Pancreas (tissue), 10 donors: ENCODE measurements around the gene GPSM1. TPM values are rescaled to one million over a fixed set of nuclear protein-coding genes. Genes with fewer than 3 reads are reported as not detected.

Experiments
- ATAC-seq, 4 donors: fragments of 200-7000 bp; cut with Tn5 transposase; one replicate each; pipeline versions ENCODE4 v1.8.0 to v1.9.1; 2020; ENCODE audit warnings: mild to moderate bottlenecking in 4 of 4, moderate library complexity in 4 of 4
- DNase-seq, 6 donors: peaks; one replicate each; pipeline ENCODE4 v3.0.0-alpha.2; 2020
- FAIRE-seq: peaks from 2 replicates; lab custom pipeline; 2012; peaks lifted over from hg19 to GRCh38; lab: Jason Lieb, UNC
- H3K27ac ChIP-seq, 4 donors: fragments of 200-600 bp; sonication (generic); 1 replicate in 3 of 4; 2 replicates in 1 of 4; pipeline versions ENCODE4 v1.5.0 to v1.8.0; 2020
- H3K27me3 ChIP-seq, 4 donors: fragments of 200-600 bp; one replicate each; pipeline ENCODE4 v1.8.0; 2021
- H3K36me3 ChIP-seq, 3 donors: fragments of 200-600 bp; sonication (generic) in 1 of 3; one replicate each; pipeline versions ENCODE4 v1.5.0 to v1.8.0; 2020 to 2021
- H3K4me1 ChIP-seq, 3 donors: fragments of 200-600 bp; one replicate each; pipeline ENCODE4 v1.8.0; 2021
- H3K4me3 ChIP-seq, 4 donors: fragments of 200-600 bp; sonication (generic) in 2 of 4; one replicate each; pipeline versions ENCODE4 v1.5.0 to v1.8.0; 2020 to 2021
- H3K9me3 ChIP-seq, 4 donors: fragments of 200-600 bp; one replicate each; pipeline ENCODE4 v1.8.0; 2021
- CTCF ChIP-seq, 4 donors: fragments of 200-600 bp; sonication (generic) in 3 of 4; IDR thresholded peaks; one replicate each; pipeline versions ENCODE4 v1.5.0 to v1.8.0; 2021; ENCODE audit warnings: antibody characterized with exemption in 4 of 4
- WGBS, 2 donors: extraction: QIAGEN DNeasy Blood & Tissue Kit; methylation state at CpG; one replicate each; pipeline ENCODE4 v1.1.7; 2013; 5-methylcytosine and 5-hydroxymethylcytosine counted together
- intact Hi-C, 3 donors: fragments of 100-400 bp; cut with DNase I; formaldehyde crosslinking; loops; one replicate each; pipeline versions ENCODE4 v1.11.1 to v1.14.2; 2022
- polyA plus RNA-seq, 2 donors: library from polyadenylated mRNA; stranded (reverse); fragments of 200-250 nt; gene quantifications; one replicate each; pipeline ENCODE4 v1.2.3, GENCODE V29; 2013
- total RNA-seq, 6 donors: library from RNA; stranded (reverse); fragmentation: NEBNext Ultra II Directional in 4 of 6; extraction: Animal tissue kit (Norgen Biotek cat#: 25700) in 4 of 6; gene quantifications; one replicate each; pipeline versions ENCODE4 v1.2.1 to v1.2.4, GENCODE V29; 2021 to 2023
- donor health status: healthy with polysubstance abuse.
- donor health status: DM: no; HTN: no; CAD: no; lungs with moderate emphysema.
- donor health status: DM: no; HTN: no; CAD: no.
- donor health status: control.
- donor health status: control.
- donor health status: Bipolar disorder and iron deficiency.
- donor health status: DM: yes; HTN: yes; CAD: no.
- donor health status: DM: no; HTN: no; CAD: no.
- donor health status: DM: no; HTN: no; CAD: no.
- donor health status: DM: yes; HTN: yes; CAD: no.

The GPSM1 gene
- total and polyA plus RNA-seq, 8 donors: 6.8 to 54.4 (median 12.6) TPM

- Histone ChIP-seq H3K4me1 (peaks cover 5 to 10% (median 7%) of the 10 kb centered on the region in 3 donors), H3K27me3 (no peaks in the 10 kb centered on the region), H3K9me3 (no peaks in the 10 kb centered on the region), H3K36me3 (no peaks in the 10 kb centered on the region), H3K27ac (no peak overlapping the region), H3K4me3 (no peak overlapping the region)
- ATAC-seq (no peak), FAIRE-seq (no peak), DNase-seq (peak in 2 of 6 donors; percentile 47 to 77)
- TF ChIP-seq CTCF (IDR thresholded peaks at IDR 0.05): no peak
- WGBS, 2 donors: 81 to 89% methylated on average over 19 of the region's 19 CpGs
- intact Hi-C loops: no loop called here
Measured at GRCh38 chr9:136329211-136329627, 1.9 kb downstream of the GPSM1 start.

DNA sequence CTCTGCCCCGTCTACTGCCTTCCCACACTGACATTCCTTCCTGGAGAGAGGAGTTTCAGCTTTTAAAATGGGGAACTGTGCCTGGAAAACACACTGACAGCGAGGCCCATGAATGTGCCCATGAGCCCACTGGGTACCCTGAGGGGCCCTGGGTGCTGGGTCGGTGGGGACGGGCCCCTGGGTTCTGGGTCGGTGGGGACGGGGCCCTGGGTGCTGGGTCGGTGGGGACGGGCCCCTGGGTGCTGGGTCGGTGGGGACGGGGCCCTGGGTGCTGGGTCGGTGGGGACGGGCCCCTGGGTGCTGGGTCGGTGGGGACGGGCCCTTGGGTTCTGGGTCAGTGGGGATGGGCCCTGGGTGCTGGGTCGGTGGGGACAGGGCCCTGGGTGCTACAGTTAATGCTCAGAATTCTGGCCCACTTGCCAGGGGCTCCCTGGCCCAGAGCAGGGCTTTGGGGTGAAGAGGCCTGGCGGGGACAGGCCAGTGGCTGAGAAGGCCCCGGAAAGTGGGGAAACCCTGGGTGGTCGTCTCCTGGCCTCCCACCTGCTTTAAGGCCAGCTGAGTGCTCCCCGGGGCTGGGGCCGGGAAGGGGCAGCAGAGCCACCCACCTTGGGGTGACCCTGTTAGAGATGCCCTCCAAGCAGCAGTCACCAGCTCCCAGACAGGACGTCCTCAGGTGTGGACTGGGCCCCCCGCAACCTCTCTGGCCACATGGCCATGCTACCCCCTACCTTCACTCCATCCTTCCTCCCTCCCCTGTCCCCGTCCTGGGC is 2.5 kb downstream of the GPSM1 start:
- 90 to 92% methylated on average over 22 to 23 of the region's 23 CpGs for WGBS, 2 donors
- Histone ChIP-seq H3K36me3 (no peaks in the 10 kb centered on the region), H3K4me1 (peaks cover 5 to 10% (median 7%) of the 10 kb centered on the region in 3 donors), H3K9me3 (no peaks in the 10 kb centered on the region), H3K27ac (no peak overlapping the region), H3K27me3 (no peaks in the 10 kb centered on the region), H3K4me3 (no peak overlapping the region)
- FAIRE-seq: no peak
- ATAC-seq: no peak
- no peak for TF ChIP-seq CTCF (IDR thresholded peaks at IDR 0.05)
- peak in 1 of 6 donors; percentile 22 for DNase-seq
- intact Hi-C loops: no loop called here

GRCh38 chr9:136330406-136330990 is 3.2 kb downstream of the GPSM1 start:
- 83 to 93% methylated on average over 13 to 14 of the region's 14 CpGs for WGBS, 2 donors
- Histone ChIP-seq H3K27ac (no peak overlapping the region), H3K4me1 (peaks cover 5 to 10% (median 7%) of the 10 kb centered on the region in 3 donors), H3K36me3 (no peaks in the 10 kb centered on the region), H3K27me3 (no peaks in the 10 kb centered on the region), H3K4me3 (no peak overlapping the region), H3K9me3 (no peaks in the 10 kb centered on the region)
- peak in 2 of 6 donors; percentile 30 to 62 for DNase-seq
- no peak for ATAC-seq
- FAIRE-seq: no peak
- TF ChIP-seq CTCF (IDR thresholded peaks at IDR 0.05): no peak
- intact Hi-C loops: no loop called here

DNA sequence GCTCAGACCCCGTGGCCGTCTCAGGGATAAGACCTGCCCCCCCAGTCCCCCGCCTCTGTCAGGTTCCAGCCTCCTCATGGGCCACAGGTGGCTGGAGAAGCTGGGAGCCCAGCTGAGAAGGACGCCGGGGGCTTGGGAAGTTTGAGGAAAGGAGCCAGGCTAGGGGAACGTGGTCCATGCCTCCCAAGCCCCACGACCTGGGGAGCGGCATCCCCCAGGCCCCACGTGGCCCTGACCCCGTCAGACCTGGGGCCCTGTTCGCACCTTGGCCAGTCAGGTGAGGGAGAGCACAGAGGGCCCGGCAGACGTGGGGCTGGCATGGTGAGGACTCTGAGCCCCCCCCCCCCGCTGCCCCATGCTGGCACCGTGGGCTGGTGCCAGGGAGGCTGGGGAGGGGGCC is 3.7 kb downstream of the GPSM1 start:
- no peak for FAIRE-seq

More for the DNA sequence above, 3.7 kb downstream of the GPSM1 start:
- H3K27me3 ChIP-seq: no peaks in the 10 kb centered on the region
- H3K4me1 ChIP-seq: peaks cover 5 to 10% (median 7%) of the 10 kb centered on the region in 3 donors
- no peaks in the 10 kb centered on the region for H3K9me3 ChIP-seq
- TF ChIP-seq CTCF (IDR thresholded peaks at IDR 0.05): no peak
- H3K27ac ChIP-seq: no peak overlapping the region
- no peak for ATAC-seq
- no peak overlapping the region for H3K4me3 ChIP-seq
- peak in 1 of 6 donors; percentile 32 for DNase-seq
- intact Hi-C loops: no loop called here
- WGBS, 2 donors: 84% methylated on average over 15 of the region's 15 CpGs
- H3K36me3 ChIP-seq: no peaks in the 10 kb centered on the region
